ENCODE results near the gene SEC14L1.
"Not testable (repeated sequence)": the region's sequence is repeated elsewhere in the genome, so short reads cannot be mapped to it uniquely, and the experiment has no call there.

SEC14L1 gene

GRCh38 chr17:77143306-77143705 is 2.5 kb downstream of the SEC14L1 start:
- no peak for DNase-seq

- DNase-seq, result no peak
These were observed 3.5 kb downstream of the SEC14L1 start for GRCh38 chr17:77144227-77144626.

- DNase-seq, result no peak
These were observed 4.4 kb downstream of the SEC14L1 start for GRCh38 chr17:77145224-77145611.

GRCh38 chr17:77145612-77146245 is 5.0 kb downstream of the SEC14L1 start:
- DNase-seq, result no peak

GRCh38 chr17:77146246-77146632 is 5.5 kb downstream of the SEC14L1 start:
- no peak for DNase-seq

GRCh38 chr17:77146882-77147281 is 6.1 kb downstream of the SEC14L1 start:
- DNase-seq, result no peak

GRCh38 chr17:77147357-77147801 is 6.6 kb downstream of the SEC14L1 start:
- DNase-seq, result no peak

- no peak for DNase-seq
These were observed 7.5 kb downstream of the SEC14L1 start for GRCh38 chr17:77148077-77148939.

- DNase-seq, result no peak
These were observed 8.3 kb downstream of the SEC14L1 start for GRCh38 chr17:77148940-77149510.

GRCh38 chr17:77150196-77150595 is 9.4 kb downstream of the SEC14L1 start:
- no peak for DNase-seq

- no peak for DNase-seq
These were observed 10.4 kb downstream of the SEC14L1 start for GRCh38 chr17:77151186-77151585.

GRCh38 chr17:77152056-77152455 is 11.3 kb downstream of the SEC14L1 start:
- DNase-seq, result not testable (repeated sequence)

GRCh38 chr17:77153472-77153871 is 12.7 kb downstream of the SEC14L1 start:
- DNase-seq, result no peak

- DNase-seq, result no peak
These were observed 13.3 kb downstream of the SEC14L1 start for GRCh38 chr17:77153999-77154586.

GRCh38 chr17:77155125-77155524 is 14.4 kb downstream of the SEC14L1 start:
- no peak for DNase-seq

GRCh38 chr17:77157766-77158165 is 17.0 kb downstream of the SEC14L1 start:
- DNase-seq, result not testable (repeated sequence)

GRCh38 chr17:77160091-77160874 is 19.5 kb downstream of the SEC14L1 start:
- no peak for DNase-seq

- no peak for DNase-seq
These were observed 20.2 kb downstream of the SEC14L1 start for GRCh38 chr17:77160875-77161530.

- DNase-seq, result no peak
These were observed 21.2 kb downstream of the SEC14L1 start for GRCh38 chr17:77161953-77162352.

- DNase-seq, result no peak
These were observed 22.2 kb downstream of the SEC14L1 start for GRCh38 chr17:77163001-77163400.

- DNase-seq, result no peak
These were observed 22.9 kb downstream of the SEC14L1 start for GRCh38 chr17:77163511-77164280.

All from activated CD4-positive, alpha-beta T cell treated with anti-CD3 and anti-CD28 coated beads, Interleukin-2, amount 50 U/mL, for 48 hours (primary cell).